ENCODE results near the gene RPGRIP1L. TPM values are rescaled to one million over a fixed set of nuclear protein-coding genes. Genes with fewer than 3 reads are reported as not detected.

Gene RPGRIP1L
- total RNA-seq, 1 donor from 2014 or later, result 0.96 TPM

GRCh38 chr16:53576904-53577303 lies 126.8 kb downstream of the RPGRIP1L start:
- intact Hi-C loops (cut with DNase I), result no loop called here
- H3K36me3 ChIP-seq, result no peaks in the 10 kb centered on the region
- no peaks in the 10 kb centered on the region for H3K27me3 ChIP-seq
- TF ChIP-seq, protein P1, sequence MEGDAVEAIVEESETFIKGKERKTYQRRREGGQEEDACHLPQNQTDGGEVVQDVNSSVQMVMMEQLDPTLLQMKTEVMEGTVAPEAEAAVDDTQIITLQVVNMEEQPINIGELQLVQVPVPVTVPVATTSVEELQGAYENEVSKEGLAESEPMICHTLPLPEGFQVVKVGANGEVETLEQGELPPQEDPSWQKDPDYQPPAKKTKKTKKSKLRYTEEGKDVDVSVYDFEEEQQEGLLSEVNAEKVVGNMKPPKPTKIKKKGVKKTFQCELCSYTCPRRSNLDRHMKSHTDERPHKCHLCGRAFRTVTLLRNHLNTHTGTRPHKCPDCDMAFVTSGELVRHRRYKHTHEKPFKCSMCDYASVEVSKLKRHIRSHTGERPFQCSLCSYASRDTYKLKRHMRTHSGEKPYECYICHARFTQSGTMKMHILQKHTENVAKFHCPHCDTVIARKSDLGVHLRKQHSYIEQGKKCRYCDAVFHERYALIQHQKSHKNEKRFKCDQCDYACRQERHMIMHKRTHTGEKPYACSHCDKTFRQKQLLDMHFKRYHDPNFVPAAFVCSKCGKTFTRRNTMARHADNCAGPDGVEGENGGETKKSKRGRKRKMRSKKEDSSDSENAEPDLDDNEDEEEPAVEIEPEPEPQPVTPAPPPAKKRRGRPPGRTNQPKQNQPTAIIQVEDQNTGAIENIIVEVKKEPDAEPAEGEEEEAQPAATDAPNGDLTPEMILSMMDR (IDR thresholded peaks at IDR 0.05), result no peak
- peaks cover 0 to 2% of the 10 kb centered on the region in 2 donors for H3K9me3 ChIP-seq
- no peak overlapping the region for H3K4me3 ChIP-seq
- DNase-seq (ENCODE audit: low spot score in 2 of 2), result no peak
- H3K4me1 ChIP-seq, result no peaks in the 10 kb centered on the region
- H3K27ac ChIP-seq, result no peak overlapping the region

GRCh38 chr16:53576210-53576609 lies 127.4 kb downstream of the RPGRIP1L start:
- H3K9me3 ChIP-seq, result peaks cover 3 to 5% of the 10 kb centered on the region in 2 donors
- H3K36me3 ChIP-seq, result no peaks in the 10 kb centered on the region
- intact Hi-C loops (cut with DNase I), result no loop called here
- H3K4me3 ChIP-seq, result no peak overlapping the region
- H3K27me3 ChIP-seq, result no peaks in the 10 kb centered on the region
- H3K27ac ChIP-seq, result no peak overlapping the region
- DNase-seq (ENCODE audit: low spot score in 2 of 2), result no peak
- TF ChIP-seq, protein P1 (IDR thresholded peaks at IDR 0.05), result no peak
- no peaks in the 10 kb centered on the region for H3K4me1 ChIP-seq

DNA sequence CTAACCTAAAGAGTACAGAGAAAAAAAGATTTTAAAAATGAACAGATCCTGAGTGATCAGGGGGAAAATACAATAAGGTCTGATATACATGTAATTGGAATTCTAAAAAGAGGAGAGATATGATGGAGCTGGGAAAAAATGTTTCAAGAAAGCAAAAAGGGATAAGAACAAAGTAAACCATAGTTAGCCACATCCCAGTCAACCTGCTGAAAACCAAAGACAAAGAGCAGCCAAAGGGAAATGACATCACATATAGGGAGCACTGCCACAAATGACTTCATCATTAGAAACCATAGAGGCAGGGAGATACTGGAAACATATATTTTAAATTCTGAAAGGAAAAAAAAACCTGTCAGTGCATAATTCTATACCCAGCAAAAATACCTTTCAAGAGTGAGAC lies 131.9 kb downstream of the RPGRIP1L start:
- no peak overlapping the region for H3K4me3 ChIP-seq
- intact Hi-C loops (cut with DNase I), result no loop called here
- DNase-seq (ENCODE audit: low spot score in 2 of 2), result no peak
- H3K27ac ChIP-seq, result no peak overlapping the region
- no peaks in the 10 kb centered on the region for H3K36me3 ChIP-seq
- H3K4me1 ChIP-seq, result no peaks in the 10 kb centered on the region
- H3K9me3 ChIP-seq, result peaks cover 3 to 5% of the 10 kb centered on the region in 2 donors
- TF ChIP-seq, protein P1 (IDR thresholded peaks at IDR 0.05), result no peak
- H3K27me3 ChIP-seq, result no peaks in the 10 kb centered on the region

- H3K36me3 ChIP-seq, result no peaks in the 10 kb centered on the region
- intact Hi-C loops (cut with DNase I), result no loop called here
- no peak overlapping the region for H3K27ac ChIP-seq
- no peaks in the 10 kb centered on the region for H3K4me1 ChIP-seq
- TF ChIP-seq, protein P1 (IDR thresholded peaks at IDR 0.05), result no peak
- no peaks in the 10 kb centered on the region for H3K27me3 ChIP-seq
- no peak for DNase-seq (ENCODE audit: low spot score in 2 of 2)
- H3K4me3 ChIP-seq, result no peak overlapping the region
- peaks cover 1 to 3% of the 10 kb centered on the region in 2 donors for H3K9me3 ChIP-seq
Observed at GRCh38 chr16:53566552-53567245, 137.0 kb downstream of the RPGRIP1L start.

- TF ChIP-seq, protein P1 (IDR thresholded peaks at IDR 0.05), result no peak
- no peaks in the 10 kb centered on the region for H3K9me3 ChIP-seq
- no peak overlapping the region for H3K27ac ChIP-seq
- H3K36me3 ChIP-seq, result no peaks in the 10 kb centered on the region
- DNase-seq (ENCODE audit: low spot score in 2 of 2), result no peak
- no peak overlapping the region for H3K4me3 ChIP-seq
- no peaks in the 10 kb centered on the region for H3K4me1 ChIP-seq
- intact Hi-C loops (cut with DNase I), result no loop called here
- H3K27me3 ChIP-seq, result no peaks in the 10 kb centered on the region
Observed at GRCh38 chr16:53565296-53565863, 138.3 kb downstream of the RPGRIP1L start.

Measured in ascending aorta (tissue), 2 donors.